ENCODE measurements around the gene CDC14A. TPM values are rescaled to one million over a fixed set of nuclear protein-coding genes. Genes with fewer than 3 reads are reported as not detected.
"Not testable (repeated sequence)": the region's sequence is repeated elsewhere in the genome, so short reads cannot be mapped to it uniquely, and the experiment has no call there.

The CDC14A gene
- total RNA-seq, 4 donors from 2014 or later = 6.6 to 12.2 (median 7.4) TPM

DNA sequence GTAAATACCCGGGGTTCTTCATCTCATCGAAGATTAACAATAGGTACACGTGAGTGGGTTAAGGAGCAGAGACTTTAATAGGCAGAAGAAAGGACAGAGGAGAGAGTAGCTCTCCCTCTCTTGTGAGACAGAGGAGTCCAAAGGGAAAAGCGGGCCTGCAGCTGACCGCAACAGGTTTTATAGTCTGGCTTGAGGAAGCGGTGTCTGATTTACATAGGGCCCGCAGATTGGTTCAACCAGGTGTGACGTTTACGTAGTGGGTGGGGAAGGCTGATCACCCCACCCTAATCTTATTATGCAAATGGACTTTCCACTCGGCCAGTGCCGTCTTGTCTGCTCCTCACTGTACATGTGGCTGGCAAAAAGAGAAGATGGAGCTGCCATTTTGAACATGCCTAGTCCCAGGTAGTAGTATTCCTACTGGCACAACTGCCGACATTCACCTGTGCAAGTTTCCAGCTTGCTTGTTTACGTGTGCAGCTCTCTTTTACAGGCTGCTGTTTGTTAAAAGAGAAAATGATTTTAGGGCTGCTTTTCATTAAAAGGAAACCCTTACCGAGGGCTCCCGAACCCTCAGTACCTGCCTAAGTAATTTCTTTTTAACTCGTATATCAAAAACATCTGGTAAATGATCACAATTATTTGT lies 10.6 kb downstream of the CDC14A start:
- Histone ChIP-seq H3K4me1 (peaks cover 30 to 41% (median 38%) of the 10 kb centered on the region in 4 donors), H3K27ac (replicated peaks in 1 of 4) (no peak overlapping the region), H3K36me3 (peaks cover 0 to 5% (median 0%) of the 10 kb centered on the region in 4 donors), H3K9me3 (no peaks in the 10 kb centered on the region), H3K27me3 (no peaks in the 10 kb centered on the region), H3K4me3 (no peak overlapping the region)
- no peak for DNase-seq (ENCODE audit: extremely low spot score)
- TF ChIP-seq, protein P1, sequence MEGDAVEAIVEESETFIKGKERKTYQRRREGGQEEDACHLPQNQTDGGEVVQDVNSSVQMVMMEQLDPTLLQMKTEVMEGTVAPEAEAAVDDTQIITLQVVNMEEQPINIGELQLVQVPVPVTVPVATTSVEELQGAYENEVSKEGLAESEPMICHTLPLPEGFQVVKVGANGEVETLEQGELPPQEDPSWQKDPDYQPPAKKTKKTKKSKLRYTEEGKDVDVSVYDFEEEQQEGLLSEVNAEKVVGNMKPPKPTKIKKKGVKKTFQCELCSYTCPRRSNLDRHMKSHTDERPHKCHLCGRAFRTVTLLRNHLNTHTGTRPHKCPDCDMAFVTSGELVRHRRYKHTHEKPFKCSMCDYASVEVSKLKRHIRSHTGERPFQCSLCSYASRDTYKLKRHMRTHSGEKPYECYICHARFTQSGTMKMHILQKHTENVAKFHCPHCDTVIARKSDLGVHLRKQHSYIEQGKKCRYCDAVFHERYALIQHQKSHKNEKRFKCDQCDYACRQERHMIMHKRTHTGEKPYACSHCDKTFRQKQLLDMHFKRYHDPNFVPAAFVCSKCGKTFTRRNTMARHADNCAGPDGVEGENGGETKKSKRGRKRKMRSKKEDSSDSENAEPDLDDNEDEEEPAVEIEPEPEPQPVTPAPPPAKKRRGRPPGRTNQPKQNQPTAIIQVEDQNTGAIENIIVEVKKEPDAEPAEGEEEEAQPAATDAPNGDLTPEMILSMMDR (IDR thresholded peaks at IDR 0.05) = no peak
- TF ChIP-seq EP300 (IDR thresholded peaks at IDR 0.05) (no peak), POLR2A (IDR thresholded peaks at IDR 0.05; ENCODE audit: low read depth) (no peak), POLR2AphosphoS5 (IDR thresholded peaks at IDR 0.05) (no peak)
- WGBS = 95% methylated on average over 16 of the region's 16 CpGs
- intact Hi-C loops (cut with DNase I) = no loop called here

DNA sequence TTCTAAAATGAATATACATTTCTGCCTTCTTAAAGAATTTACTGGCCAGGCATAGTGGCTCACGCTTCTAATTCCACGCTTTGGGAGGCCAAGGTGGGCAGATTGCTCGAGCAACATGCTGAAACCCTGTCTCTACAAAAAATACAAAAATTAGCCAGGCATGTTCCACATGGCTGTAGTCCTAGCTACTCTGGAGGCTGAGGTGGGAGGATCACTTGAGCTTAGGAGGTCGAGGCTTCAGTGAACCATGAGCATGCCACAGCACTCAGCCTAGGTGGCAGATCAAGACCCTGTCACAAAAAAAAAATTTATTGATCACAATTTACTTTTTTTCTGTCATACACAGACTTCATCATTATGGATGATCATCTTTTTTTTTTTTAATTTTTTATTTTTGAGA lies 11.5 kb downstream of the CDC14A start:
- no peak for DNase-seq (ENCODE audit: extremely low spot score)
- H3K27me3 ChIP-seq = no peaks in the 10 kb centered on the region
- intact Hi-C loops (cut with DNase I) = no loop called here
- no peaks in the 10 kb centered on the region for H3K9me3 ChIP-seq
- peaks cover 24 to 32% (median 29%) of the 10 kb centered on the region in 4 donors for H3K4me1 ChIP-seq
- 100% methylated on average over 4 of the region's 4 CpGs for WGBS
- no peak overlapping the region for H3K4me3 ChIP-seq
- H3K36me3 ChIP-seq = peaks cover 0 to 5% (median 0%) of the 10 kb centered on the region in 4 donors
- TF ChIP-seq, protein P1 (IDR thresholded peaks at IDR 0.05) = no peak
- TF ChIP-seq POLR2AphosphoS5 (IDR thresholded peaks at IDR 0.05) (no peak), EP300 (IDR thresholded peaks at IDR 0.05) (no peak), POLR2A (IDR thresholded peaks at IDR 0.05; ENCODE audit: low read depth) (no peak)
- no peak overlapping the region for H3K27ac ChIP-seq (replicated peaks in 1 of 4)

DNA sequence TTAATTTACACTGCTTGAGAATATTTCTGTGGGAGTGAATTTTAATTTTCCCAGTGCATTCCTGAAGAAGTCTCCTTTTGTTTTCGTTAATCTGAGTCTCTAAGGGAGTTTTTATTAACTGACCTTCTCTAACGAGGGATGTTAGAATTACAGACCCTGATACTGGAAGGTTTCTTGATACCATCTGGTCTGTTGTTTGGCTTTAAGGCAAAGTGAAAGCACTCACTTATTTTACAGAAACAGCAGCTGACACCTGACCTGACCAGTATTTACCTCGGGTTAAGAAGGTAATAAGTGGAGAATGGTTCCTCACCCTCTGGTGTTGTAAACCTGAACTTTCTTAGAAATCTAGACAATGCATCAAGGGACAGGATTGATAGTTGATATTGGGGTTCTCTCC lies 12.4 kb downstream of the CDC14A start:
- intact Hi-C loops (cut with DNase I) = no loop called here
- TF ChIP-seq EP300 (IDR thresholded peaks at IDR 0.05) (no peak), POLR2AphosphoS5 (IDR thresholded peaks at IDR 0.05) (no peak), POLR2A (IDR thresholded peaks at IDR 0.05; ENCODE audit: low read depth) (no peak)
- TF ChIP-seq, protein P1 (IDR thresholded peaks at IDR 0.05) = no peak
- Histone ChIP-seq H3K4me3 (no peak overlapping the region), H3K36me3 (peaks cover 0 to 5% (median 0%) of the 10 kb centered on the region in 4 donors), H3K27ac (replicated peaks in 1 of 4) (no peak overlapping the region), H3K4me1 (peaks cover 18 to 23% (median 21%) of the 10 kb centered on the region in 4 donors), H3K9me3 (no peaks in the 10 kb centered on the region), H3K27me3 (no peaks in the 10 kb centered on the region)
- WGBS = 73% methylated on average over 3 of the region's 3 CpGs
- DNase-seq (ENCODE audit: extremely low spot score) = no peak

DNA sequence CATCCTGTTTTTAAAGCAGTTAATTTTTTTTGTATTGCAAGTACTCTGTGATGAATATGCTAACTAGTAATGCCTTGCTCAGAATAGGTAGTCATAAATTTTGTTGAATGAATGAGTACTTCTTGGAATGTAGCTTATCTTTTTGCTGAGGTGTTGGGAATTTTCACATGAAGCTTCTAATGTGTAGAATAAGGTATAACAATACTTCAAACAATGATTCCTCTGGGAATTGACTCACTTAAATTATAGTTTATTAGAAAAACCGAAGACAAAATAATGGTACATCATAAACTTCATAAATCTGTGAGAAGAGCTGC lies 13.9 kb downstream of the CDC14A start:
- WGBS = 78% methylated on average over 1 of the region's 1 CpG
- H3K4me1 ChIP-seq = peaks cover 7 to 8% (median 8%) of the 10 kb centered on the region in 4 donors
- no peak overlapping the region for H3K4me3 ChIP-seq
- no peak for DNase-seq (ENCODE audit: extremely low spot score)
- TF ChIP-seq POLR2A (IDR thresholded peaks at IDR 0.05; ENCODE audit: low read depth) = no peak
- TF ChIP-seq POLR2AphosphoS5 (IDR thresholded peaks at IDR 0.05) = no peak
- no peak for TF ChIP-seq EP300 (IDR thresholded peaks at IDR 0.05)
- TF ChIP-seq, protein P1 (IDR thresholded peaks at IDR 0.05) = no peak
- no peak overlapping the region for H3K27ac ChIP-seq (replicated peaks in 1 of 4)
- no peaks in the 10 kb centered on the region for H3K9me3 ChIP-seq
- H3K27me3 ChIP-seq = no peaks in the 10 kb centered on the region
- H3K36me3 ChIP-seq = peaks cover 0 to 5% (median 0%) of the 10 kb centered on the region in 4 donors
- intact Hi-C loops (cut with DNase I) = no loop called here

DNA sequence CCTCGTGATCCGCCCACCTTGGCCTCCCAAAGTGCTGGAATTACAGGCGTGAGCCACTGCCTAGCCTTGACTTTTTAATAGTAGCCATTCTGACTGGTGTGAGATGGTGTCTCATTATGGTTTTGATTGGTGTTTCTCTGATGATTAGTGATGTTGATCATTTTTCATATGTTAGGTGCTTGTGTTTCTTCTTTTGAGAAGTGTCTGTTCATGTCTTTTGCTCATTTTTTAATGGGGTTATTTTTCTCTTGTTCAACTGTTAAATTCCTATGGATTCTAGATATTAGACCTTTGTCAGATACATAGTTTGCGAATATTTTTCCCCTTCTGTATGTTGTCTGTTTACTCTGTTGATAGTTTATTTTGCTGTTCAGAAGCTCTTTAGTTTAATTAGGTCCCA lies 17.0 kb downstream of the CDC14A start:
- intact Hi-C loops (cut with DNase I); H3K27me3 ChIP-seq; H3K36me3 ChIP-seq; H3K4me3 ChIP-seq; H3K9me3 ChIP-seq; DNase-seq (ENCODE audit: extremely low spot score); H3K27ac ChIP-seq (replicated peaks in 1 of 4); H3K4me1 ChIP-seq: not testable (repeated sequence)
- over 99% methylated on average over 4 of the region's 4 CpGs for WGBS

DNA sequence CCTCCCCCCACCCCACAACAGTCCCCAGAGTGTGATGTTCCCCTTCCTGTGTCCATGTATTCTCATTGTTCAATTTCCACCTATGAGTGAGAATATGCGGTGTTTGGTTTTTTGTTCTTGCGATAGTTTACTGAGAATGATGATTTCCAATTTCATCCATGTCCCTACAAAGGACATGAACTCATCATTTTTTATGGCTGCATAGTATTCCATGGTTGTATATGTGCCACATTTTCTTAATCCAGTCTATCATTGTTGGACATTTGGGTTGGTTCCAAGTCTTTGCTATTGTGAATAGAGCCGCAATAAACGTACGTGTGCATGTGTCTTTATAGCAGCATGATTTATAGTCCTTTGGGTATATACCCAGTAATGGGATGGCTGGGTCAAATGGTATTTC lies 21.6 kb downstream of the CDC14A start:
- H3K4me1 ChIP-seq; H3K27ac ChIP-seq (replicated peaks in 1 of 4); intact Hi-C loops (cut with DNase I); H3K36me3 ChIP-seq; H3K4me3 ChIP-seq; DNase-seq (ENCODE audit: extremely low spot score); H3K27me3 ChIP-seq; H3K9me3 ChIP-seq: not testable (repeated sequence)
- 94% methylated on average over 5 of the region's 5 CpGs for WGBS

DNA sequence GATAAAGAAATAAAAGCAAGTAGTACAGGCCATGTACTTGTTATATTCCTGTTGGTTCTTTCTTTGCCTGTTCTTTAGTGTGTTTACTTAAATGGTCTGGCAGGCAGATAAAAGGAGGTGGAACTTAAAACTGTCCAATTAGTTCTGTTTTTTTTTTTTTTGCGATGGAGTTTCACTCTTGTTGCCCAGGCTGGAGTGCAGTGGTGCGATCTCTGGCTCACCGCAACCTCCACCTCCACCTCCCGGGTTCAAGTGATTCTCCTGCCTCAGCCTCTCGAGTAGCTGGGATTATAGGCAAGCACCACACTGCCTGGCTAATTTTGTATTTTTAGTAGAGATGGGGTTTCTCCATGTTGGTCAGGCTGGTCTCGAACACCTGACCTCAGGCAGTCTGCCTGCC lies 24.6 kb downstream of the CDC14A start:
- 81% methylated on average over 6 of the region's 6 CpGs for WGBS
- intact Hi-C loops (cut with DNase I); H3K36me3 ChIP-seq; H3K4me3 ChIP-seq; H3K27me3 ChIP-seq; DNase-seq (ENCODE audit: extremely low spot score); H3K4me1 ChIP-seq; H3K9me3 ChIP-seq; H3K27ac ChIP-seq (replicated peaks in 1 of 4): not testable (repeated sequence)
